HG02588 (cell line): ENCODE measurements around the gene NNAT.
"Not testable (repeated sequence)": the region's sequence is repeated elsewhere in the genome, so short reads cannot be mapped to it uniquely, and the experiment has no call there.

Source experiments
- ATAC-seq: cut with Tn5 transposase; IDR thresholded peaks from one replicate; pipeline ENCODE4 v1.9.1; 2021; ENCODE audit warnings: mild to moderate bottlenecking, moderate library complexity; ENCODE audit not compliant: unreplicated experiment

Gene NNAT

GRCh38 chr20:37538003-37538402 is 17.0 kb downstream of the NNAT start:
- no peak for ATAC-seq

DNA sequence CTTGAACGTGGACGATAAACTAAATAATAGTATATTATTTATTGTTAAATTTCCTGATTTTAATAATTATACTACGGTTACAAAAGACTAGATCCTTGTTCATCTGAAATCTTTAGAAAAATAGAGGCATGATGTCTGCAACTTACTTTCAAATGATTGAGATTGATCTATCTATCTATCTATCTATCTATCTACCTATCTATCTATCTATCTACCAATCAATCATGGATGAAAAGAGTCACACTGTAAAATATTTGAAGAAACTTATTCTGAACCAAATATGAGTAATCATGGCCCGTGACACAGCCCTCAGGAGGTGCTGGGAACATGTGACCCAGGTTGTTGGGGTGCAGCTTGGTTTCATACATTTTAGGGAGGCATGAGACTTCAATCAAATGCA is 18.4 kb downstream of the NNAT start:
- ATAC-seq = no peak

GRCh38 chr20:37540001-37540400 is 19.0 kb downstream of the NNAT start:
- ATAC-seq = no peak

- not testable (repeated sequence) for ATAC-seq
Observed at GRCh38 chr20:37540838-37541237, 19.8 kb downstream of the NNAT start.

GRCh38 chr20:37541326-37541725 is 20.3 kb downstream of the NNAT start:
- no peak for ATAC-seq

GRCh38 chr20:37542281-37542680 is 21.2 kb downstream of the NNAT start:
- ATAC-seq = no peak

DNA sequence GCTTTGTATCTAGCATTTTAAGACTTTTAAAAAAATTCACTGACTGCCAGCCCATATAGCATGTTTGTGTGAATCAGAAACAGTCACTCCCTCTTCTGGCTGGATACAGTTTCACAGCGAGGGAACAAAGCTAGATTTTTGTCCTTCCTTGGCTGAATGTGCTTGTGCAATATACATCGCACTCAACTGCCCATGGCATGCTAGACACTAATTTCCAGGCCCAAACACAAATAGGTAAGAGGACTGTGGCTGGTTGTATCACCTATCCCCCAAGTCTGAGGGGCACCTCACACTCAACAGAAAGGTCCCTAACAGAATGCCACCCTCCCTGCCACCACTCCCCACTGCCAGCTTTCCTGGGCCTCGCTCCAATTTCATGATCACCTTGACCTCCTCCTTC is 22.8 kb downstream of the NNAT start:
- ATAC-seq = no peak

DNA sequence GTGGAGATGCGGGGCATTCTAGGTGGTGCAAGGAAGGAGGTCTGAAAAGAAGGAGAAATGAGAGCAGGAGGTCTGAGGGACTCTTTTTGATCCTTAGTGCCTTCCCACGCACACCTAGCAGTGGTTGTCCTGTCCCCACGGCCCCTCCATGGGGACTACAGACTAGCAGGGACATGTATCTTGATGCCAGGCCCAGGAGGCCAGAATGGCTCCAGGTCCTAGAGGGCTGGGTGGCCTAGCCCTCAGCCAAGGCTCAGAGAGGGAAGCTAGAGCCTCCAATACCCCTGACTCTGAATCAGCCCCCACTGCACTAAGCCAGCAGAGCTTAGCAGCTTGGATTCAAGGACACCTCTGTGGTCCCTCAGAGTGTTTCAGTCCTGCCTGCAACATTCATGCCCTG is 23.3 kb downstream of the NNAT start:
- ATAC-seq = no peak

DNA sequence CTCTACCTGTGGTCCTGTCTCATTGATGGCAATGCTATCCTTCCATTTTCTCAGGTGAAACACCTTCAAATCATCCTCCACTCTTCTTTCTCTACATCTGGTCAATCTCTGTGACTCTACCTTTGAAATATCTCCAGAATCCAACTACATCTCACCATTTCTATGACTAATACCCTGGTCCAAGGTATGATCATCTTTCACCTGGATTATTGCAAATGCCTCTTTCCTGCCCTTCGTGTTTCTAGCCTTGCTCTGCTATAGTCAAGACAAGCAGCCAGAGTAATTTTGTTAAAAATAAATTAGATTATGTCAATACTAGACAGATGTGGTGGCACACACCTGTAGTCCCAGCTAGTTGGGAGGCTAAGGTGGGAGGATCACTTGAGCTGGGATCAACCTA is 24.5 kb downstream of the NNAT start:
- ATAC-seq = no peak

GRCh38 chr20:37547912-37548311 is 26.9 kb downstream of the NNAT start:
- ATAC-seq = no peak

GRCh38 chr20:37550101-37550920 is 29.3 kb downstream of the NNAT start:
- not testable (repeated sequence) for ATAC-seq

- not testable (repeated sequence) for ATAC-seq
Observed at GRCh38 chr20:37551660-37552059, 30.6 kb downstream of the NNAT start.

DNA sequence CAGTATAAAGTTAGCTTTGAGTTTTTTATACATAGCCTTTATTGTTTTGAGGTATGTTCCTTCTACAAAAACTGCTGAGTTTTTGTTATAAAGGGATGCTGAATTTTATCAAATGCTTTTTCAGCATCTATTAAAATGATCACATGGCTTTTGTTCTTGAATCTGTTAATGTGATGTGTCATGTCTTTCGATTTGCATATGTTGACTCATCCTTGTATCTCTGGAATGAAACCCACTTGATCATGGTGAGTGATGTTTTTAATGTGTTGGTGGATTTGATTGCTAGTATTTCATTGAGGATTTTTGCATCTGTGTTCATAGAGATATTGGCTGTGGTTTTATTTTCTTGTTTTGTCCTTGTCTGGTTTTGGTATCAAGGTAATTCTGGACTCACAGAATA is 31.4 kb downstream of the NNAT start:
- ATAC-seq = no peak

GRCh38 chr20:37554721-37555298 is 33.8 kb downstream of the NNAT start:
- not testable (repeated sequence) for ATAC-seq

DNA sequence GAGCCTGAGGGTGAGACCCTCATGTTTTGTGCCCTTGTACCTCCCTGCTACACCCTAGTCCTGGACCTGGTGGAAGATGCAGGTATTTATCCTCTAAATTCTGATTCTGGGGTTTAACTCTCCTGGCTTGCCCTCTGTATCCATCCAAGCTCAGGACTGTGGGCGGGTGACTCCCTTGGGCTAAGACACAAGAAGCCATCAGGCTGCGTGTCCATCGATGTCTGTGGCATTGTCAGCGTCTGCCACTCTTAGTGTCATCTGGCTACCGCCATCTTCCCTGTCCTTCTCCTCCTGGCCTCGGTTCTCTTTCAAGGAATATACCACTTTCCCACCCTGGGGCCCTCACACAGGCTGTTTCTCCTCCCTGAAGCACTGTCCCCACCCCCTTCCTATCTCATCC is 35.5 kb downstream of the NNAT start:
- ATAC-seq = no peak

DNA sequence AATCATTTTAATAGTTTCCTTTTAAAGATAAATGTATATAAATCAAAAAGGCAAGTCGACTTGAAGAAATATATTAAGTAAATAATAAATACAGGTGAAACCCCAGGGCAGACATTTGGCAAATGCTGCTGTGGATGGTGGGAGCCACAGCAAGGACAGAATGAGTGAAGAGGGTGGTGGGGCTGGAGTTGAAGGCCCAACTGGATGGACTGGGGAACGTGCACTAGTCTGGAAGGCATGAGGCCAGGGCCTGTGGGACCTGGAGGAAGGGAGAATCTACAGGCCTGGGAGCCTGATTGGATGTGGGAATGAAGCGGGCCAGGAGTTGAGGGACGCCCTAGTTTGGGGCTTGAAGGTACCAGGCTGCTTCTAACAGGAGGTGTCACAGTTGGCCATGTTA is 37.3 kb downstream of the NNAT start:
- no peak for ATAC-seq

DNA sequence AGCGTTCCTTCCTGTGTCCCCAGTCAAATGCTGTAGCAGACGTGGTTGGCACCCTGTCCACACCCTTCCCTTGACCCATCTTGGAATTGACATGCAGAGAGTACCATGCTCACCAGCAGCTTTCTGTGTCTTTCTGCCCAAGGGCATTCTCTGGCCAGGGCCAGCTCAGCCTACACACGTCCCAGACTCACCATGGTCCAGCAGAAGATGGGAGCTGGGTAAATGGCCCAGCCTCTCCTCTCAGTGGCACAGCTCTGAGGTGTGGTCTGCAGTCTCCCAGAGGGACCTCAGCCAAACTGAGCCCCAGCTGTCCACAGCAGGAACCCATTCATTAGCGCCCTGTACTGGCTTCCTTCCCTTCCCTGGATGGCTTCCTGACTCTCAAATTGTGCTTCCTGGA is 37.7 kb downstream of the NNAT start:
- ATAC-seq = no peak

DNA sequence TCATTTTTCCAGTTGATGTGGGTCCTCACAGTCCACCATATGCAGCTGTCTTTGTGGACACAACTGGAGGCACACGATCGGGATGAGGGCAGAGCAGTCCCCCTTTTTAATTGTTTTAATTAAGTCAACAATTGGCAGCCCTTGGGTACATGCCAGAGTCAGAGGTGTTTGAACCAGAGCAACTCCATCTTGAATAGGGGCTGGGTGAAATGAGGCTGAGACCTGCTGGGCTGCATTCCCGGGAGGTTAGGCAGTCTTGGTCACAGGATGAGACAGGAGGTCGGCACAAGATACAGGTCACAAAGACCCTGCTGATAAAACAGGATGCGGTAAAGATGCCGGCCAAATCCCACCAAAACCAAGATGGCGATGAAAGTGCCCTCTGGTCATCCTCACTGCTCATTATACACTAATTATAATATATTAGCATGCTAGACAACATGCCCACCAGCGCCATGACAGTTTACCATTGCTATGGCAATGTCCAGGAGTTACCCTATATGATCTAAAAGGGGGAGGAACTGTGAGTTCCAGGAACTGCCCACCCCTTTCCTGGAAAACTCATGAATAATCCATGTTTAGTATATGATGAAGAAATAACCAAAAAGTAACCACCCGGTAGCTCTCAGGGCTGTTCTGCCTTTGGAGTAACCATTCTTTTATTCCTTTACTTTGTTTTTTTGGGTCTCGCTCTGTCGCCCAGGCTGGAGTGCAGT is 38.4 kb downstream of the NNAT start:
- ATAC-seq = no peak

DNA sequence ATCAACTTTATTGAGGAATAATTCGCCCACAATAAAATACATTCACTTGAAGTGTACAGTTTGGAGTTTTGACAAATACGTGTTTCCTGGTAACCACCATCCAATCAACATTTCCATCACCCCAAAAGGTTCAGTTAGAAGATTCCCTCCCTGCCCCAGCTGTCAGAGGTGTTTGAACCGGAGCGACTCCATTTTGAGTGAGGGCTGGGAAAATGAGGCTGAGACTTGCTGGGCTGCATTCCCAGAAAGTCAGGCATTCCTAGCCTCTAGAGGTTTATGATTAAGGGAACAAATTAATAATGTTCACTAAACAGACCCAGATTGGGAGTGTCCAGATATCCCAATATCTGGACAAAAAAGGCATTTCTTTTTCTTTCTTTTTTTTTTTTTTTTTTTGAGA is 39.6 kb downstream of the NNAT start:
- no peak for ATAC-seq

GRCh38 chr20:37562695-37563480 is 41.8 kb downstream of the NNAT start:
- no peak for ATAC-seq

GRCh38 chr20:37564016-37564387 is 43.0 kb downstream of the NNAT start:
- no peak for ATAC-seq
